ENCODE measurements around the gene CACNA1H. TPM values are rescaled to one million over a fixed set of nuclear protein-coding genes. Genes with fewer than 3 reads are reported as not detected.

The CACNA1H gene
- total RNA-seq, 1 experiment from 2014 or later: 19.7 TPM

DNA sequence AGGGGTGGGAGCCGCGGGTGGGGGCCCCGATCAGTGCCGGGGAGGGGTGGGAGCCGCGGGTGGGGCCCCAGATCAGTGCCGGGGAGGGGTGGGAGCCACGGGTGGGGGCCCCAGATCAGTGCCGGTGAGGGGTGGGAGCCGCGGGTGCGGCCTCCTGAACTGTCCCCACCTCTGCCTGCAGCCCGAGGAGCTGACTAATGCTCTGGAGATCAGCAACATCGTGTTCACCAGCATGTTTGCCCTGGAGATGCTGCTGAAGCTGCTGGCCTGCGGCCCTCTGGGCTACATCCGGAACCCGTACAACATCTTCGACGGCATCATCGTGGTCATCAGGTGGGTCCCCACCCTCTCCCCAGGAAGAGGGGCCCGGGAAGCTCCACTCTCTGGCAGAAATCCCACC is 52.0 kb downstream of the CACNA1H start:
- Histone ChIP-seq H3K36me3 (ENCODE audit: insufficient read depth, low read length, poor library complexity, severe bottlenecking) (peaks cover 42% of the 10 kb centered on the region), H3K9me3 (ENCODE audit: low read depth, low read length, poor library complexity, severe bottlenecking) (no peaks in the 10 kb centered on the region), H3K4me3 (ENCODE audit: low read depth, low read length, poor library complexity, severe bottlenecking) (no peak overlapping the region), H3K27ac (ENCODE audit: low read depth, low read length, poor library complexity, severe bottlenecking) (no peak overlapping the region), H3K27me3 (replicated peaks; ENCODE audit: insufficient read depth, low read depth, low read length, poor library complexity) (no peaks in the 10 kb centered on the region), H3K4me1 (ENCODE audit: insufficient read depth, low read length, poor library complexity, severe bottlenecking) (no peaks in the 10 kb centered on the region)
- POLR2A ChIA-PET (ENCODE audit: low non-redundant PET): no interaction called here
- CTCF ChIA-PET: no interaction called here
- intact Hi-C loops (cut with micrococcal nuclease; ENCODE audit: unreplicated experiment): no loop called here
- no peak for DNase-seq (ENCODE audit: low spot score)
- no peak for TF ChIP-seq EZH2 (IDR thresholded peaks at IDR 0.05; ENCODE audit: borderline replicate concordance, low read depth, low read length, poor library complexity, severe bottlenecking)
- TF ChIP-seq, protein P1, sequence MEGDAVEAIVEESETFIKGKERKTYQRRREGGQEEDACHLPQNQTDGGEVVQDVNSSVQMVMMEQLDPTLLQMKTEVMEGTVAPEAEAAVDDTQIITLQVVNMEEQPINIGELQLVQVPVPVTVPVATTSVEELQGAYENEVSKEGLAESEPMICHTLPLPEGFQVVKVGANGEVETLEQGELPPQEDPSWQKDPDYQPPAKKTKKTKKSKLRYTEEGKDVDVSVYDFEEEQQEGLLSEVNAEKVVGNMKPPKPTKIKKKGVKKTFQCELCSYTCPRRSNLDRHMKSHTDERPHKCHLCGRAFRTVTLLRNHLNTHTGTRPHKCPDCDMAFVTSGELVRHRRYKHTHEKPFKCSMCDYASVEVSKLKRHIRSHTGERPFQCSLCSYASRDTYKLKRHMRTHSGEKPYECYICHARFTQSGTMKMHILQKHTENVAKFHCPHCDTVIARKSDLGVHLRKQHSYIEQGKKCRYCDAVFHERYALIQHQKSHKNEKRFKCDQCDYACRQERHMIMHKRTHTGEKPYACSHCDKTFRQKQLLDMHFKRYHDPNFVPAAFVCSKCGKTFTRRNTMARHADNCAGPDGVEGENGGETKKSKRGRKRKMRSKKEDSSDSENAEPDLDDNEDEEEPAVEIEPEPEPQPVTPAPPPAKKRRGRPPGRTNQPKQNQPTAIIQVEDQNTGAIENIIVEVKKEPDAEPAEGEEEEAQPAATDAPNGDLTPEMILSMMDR (conservative IDR thresholded peaks at IDR 0.05; ENCODE audit: low read depth, low read length): no peak
- BruUV-seq (replicated peaks): no TSS peak

DNA sequence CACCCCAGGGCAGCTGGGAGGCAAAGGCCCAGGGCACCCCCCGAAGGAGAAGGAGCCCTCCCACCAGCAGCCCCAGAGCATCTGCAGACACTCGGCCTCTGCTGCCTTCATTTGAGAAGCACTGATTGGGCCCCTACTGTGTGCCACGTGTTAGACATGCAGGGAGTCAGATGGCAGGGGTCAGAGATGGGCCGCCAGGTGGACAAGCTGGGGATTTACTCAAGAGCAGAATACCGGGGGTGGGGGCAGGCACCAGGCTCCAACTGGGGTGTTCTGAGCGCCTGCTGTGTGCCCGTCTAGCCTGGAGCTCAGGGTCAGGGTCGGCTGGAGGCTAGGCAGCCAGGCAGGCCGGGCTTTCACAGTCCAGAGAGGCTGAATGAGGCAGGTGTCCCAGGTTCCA is 53.4 kb downstream of the CACNA1H start:
- POLR2A ChIA-PET (ENCODE audit: low non-redundant PET): no interaction called here
- Histone ChIP-seq H3K36me3 (ENCODE audit: insufficient read depth, low read length, poor library complexity, severe bottlenecking) (peaks cover 49% of the 10 kb centered on the region), H3K9me3 (ENCODE audit: low read depth, low read length, poor library complexity, severe bottlenecking) (no peaks in the 10 kb centered on the region), H3K27ac (ENCODE audit: low read depth, low read length, poor library complexity, severe bottlenecking) (no peak overlapping the region), H3K4me1 (ENCODE audit: insufficient read depth, low read length, poor library complexity, severe bottlenecking) (no peaks in the 10 kb centered on the region), H3K4me3 (ENCODE audit: low read depth, low read length, poor library complexity, severe bottlenecking) (no peak overlapping the region), H3K27me3 (replicated peaks; ENCODE audit: insufficient read depth, low read depth, low read length, poor library complexity) (no peaks in the 10 kb centered on the region)
- no TSS peak for BruUV-seq (replicated peaks)
- intact Hi-C loops (cut with micrococcal nuclease; ENCODE audit: unreplicated experiment): no loop called here
- DNase-seq (ENCODE audit: low spot score): no peak
- CTCF ChIA-PET: no interaction called here
- no peak for TF ChIP-seq EZH2 (IDR thresholded peaks at IDR 0.05; ENCODE audit: borderline replicate concordance, low read depth, low read length, poor library complexity, severe bottlenecking)
- TF ChIP-seq, protein P1 (conservative IDR thresholded peaks at IDR 0.05; ENCODE audit: low read depth, low read length): no peak

DNA sequence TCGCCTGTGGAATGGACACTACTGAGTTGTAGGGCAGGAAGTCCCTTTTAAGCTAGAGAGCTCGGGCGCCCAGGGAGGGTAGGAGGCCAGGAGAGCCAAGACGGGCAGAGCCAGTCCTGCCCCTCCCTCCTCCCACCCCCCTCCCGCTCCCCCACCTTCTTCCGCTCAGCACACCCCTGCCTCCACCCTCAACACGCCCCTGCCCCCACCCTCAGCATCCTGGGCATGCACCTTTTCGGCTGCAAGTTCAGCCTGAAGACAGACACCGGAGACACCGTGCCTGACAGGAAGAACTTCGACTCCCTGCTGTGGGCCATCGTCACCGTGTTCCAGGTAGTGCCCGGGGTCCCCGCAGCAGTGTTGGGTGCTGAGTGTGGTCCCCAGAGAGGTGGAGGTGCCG is 53.9 kb downstream of the CACNA1H start:
- no peak for TF ChIP-seq EZH2 (IDR thresholded peaks at IDR 0.05; ENCODE audit: borderline replicate concordance, low read depth, low read length, poor library complexity, severe bottlenecking)
- TF ChIP-seq, protein P1 (conservative IDR thresholded peaks at IDR 0.05; ENCODE audit: low read depth, low read length): no peak
- DNase-seq (ENCODE audit: low spot score): no peak
- H3K27ac ChIP-seq (ENCODE audit: low read depth, low read length, poor library complexity, severe bottlenecking): no peak overlapping the region
- peaks cover 48% of the 10 kb centered on the region for H3K36me3 ChIP-seq (ENCODE audit: insufficient read depth, low read length, poor library complexity, severe bottlenecking)
- intact Hi-C loops (cut with micrococcal nuclease; ENCODE audit: unreplicated experiment): no loop called here
- ChIA-PET POLR2A (ENCODE audit: low non-redundant PET) (no interaction called here), CTCF (no interaction called here)
- H3K9me3 ChIP-seq (ENCODE audit: low read depth, low read length, poor library complexity, severe bottlenecking): no peaks in the 10 kb centered on the region
- no peaks in the 10 kb centered on the region for H3K27me3 ChIP-seq (replicated peaks; ENCODE audit: insufficient read depth, low read depth, low read length, poor library complexity)
- H3K4me1 ChIP-seq (ENCODE audit: insufficient read depth, low read length, poor library complexity, severe bottlenecking): no peaks in the 10 kb centered on the region
- no peak overlapping the region for H3K4me3 ChIP-seq (ENCODE audit: low read depth, low read length, poor library complexity, severe bottlenecking)
- no TSS peak for BruUV-seq (replicated peaks)

All from A673 (cell line).